NCI-H1105 (cell line): Measurements from ENCODE around the gene UGT3A2.
"Not testable (repeated sequence)": the region's sequence is repeated elsewhere in the genome, so short reads cannot be mapped to it uniquely, and the experiment has no call there.

Experiments
- DNase-seq: peaks from one replicate; lab custom pipeline; 2025; lab: John Stamatoyannopoulos, UW

The UGT3A2 gene

GRCh38 chr5:36054647-36055046 is 12.0 kb downstream of the UGT3A2 start:
- DNase-seq: no peak

DNA sequence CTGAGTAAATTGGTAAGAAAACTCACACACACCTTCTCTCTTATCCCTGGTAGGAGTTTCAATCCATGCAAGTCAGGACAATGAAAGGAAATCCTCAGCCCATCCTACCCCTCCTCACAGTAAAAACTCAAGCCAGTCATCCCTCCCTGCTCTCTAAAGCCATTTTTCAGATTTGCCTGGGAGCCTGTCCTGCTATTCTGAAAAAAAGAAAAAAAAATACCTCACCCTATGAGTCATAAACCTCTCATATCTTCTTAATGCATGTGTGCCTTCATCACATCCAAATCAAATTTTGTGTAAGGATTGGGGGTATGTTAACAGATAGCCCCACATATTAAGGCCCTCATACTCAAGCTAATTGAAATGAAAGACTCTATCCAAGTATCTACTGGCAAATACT is 14.1 kb downstream of the UGT3A2 start:
- DNase-seq: no peak

DNA sequence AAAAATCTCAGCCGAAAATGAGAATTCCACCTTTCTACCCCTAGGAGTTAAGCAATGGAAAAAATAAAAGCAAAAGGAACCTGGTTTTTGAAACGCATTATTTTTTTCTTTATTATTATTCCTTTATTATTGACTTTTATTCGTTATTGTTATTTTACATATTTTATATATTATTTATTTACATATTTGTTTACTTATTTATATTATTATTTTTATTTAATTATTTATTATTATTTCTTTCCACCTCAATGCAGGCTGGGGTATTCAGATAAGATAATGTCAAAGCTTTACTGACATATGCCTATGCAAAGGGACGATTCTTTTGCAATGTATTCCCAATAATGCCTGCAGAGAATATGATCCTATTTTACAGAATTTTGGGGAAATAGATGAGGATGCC is 16.7 kb downstream of the UGT3A2 start:
- no peak for DNase-seq

DNA sequence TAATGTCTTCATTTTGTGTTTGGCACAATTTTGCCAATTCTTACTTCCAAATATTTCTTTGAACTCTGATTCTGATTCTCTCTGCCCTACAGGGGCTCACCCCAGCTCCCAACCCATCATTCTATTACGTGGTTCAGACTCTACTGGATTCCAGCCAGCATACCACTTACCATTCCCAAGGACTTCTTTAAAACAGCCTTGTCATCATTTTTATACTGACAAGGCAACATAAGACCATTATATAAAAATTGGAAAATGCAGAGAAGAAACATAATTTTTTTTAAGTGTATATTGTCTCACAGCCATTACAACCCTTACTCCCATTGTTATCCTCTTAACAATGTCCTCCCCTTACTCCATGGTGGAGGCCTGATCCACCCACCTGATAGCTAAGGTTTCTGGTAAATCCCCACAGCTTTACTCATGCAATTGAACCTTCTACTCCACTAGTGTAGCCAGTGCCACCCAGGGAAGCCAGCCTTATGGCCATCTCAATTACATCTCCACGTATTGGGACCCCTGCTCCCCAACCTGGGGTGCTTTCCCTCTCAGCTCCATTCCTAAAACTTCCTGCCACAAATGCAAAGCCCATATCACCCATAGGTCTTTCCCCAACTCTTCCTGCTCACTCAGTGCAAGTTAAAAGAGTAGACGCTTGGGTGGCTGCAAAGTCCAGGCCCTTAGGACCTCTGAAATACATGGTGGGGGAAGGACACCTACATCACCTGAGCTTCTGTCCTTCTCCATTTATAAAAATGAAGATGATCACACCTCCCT is 19.1 kb downstream of the UGT3A2 start:
- DNase-seq: no peak

DNA sequence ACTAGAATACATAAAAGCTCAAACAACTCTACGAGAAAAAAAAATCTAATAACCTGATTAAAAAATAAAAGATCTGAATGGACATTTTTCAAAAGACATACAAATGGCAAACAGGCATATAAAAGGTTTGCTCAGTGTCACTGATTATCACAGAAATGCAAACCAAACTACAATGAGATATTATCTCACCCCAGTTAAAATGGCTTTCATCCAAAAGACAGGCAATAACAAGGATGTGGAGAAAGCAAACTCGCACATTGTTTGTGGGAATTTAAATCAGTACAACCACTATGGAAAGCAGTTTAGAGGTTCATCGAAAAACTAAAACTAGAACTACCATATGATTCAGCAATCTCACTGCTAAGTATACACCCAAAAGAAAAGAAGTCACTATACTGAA is 20.8 kb downstream of the UGT3A2 start:
- DNase-seq: no peak

DNA sequence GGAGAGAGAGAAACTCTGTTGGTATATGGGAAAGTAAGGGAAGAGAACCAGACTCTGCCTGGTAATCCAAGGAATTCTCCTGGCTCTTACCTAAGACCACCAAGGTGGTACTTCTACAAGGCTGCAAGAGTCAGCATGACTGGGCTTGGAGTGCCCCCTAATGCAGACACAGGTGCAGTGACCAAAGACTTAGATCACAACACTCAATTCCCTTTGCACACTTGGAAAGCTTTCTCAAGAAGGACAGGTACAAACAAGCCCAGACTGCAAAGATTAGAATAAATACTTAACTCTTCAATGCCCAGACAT is 25.2 kb downstream of the UGT3A2 start:
- no peak for DNase-seq

GRCh38 chr5:36040651-36041536 is 25.8 kb downstream of the UGT3A2 start:
- peak; percentile 94 for DNase-seq

- no peak for DNase-seq
Measured at GRCh38 chr5:36035696-36036095, 31.0 kb downstream of the UGT3A2 start.

DNA sequence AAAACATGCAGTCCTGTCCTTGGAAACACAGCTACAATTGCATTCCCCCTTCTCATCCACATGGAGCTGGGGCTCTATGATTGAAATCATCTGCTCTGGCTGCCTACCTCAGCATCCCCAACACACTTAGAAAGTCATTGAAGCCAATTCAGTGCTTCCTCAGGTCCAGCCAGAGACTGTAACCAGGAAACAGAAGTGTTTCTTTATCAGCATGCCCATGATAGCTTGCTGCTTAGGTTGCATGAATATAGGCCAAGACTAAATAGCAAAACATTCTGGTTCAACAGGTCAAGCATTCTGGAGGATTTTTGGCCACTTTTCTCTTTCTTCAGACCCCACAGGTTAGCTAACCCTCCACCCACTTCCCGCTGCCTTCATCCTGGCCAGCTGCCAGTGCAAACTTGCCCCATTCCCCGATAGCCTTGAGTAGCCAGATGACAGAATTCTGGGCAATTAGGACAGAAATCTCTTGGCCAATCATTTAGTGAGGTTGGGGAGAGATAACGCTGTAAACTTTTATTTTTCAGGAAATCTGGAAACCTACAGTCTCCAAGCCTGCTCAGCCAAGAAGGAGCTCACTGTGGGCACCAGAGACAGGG is 32.0 kb downstream of the UGT3A2 start:
- DNase-seq: not testable (repeated sequence)

- no peak for DNase-seq
Measured at GRCh38 chr5:36033486-36033885, 33.2 kb downstream of the UGT3A2 start.

GRCh38 chr5:36033047-36033446 is 33.6 kb downstream of the UGT3A2 start:
- DNase-seq: no peak

GRCh38 chr5:36031223-36031622 is 35.5 kb downstream of the UGT3A2 start:
- DNase-seq: no peak

DNA sequence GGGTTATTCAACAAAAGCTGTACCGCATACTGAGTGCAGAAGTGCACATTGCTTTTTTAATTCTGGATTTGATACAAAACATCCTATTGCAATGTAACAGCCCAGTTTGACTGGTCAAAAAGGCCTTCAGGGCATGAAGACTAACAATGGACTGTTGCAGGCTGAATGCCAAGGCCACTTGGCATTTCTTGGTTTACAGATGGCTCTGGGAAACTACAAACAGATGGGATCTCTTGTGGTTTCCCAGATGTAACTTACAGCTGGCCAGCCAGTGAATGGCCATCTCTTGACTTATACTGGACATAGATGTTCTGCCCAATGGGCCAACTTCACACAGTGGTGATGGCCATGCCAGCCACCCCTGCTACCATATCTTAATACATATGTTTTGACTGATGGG is 36.8 kb downstream of the UGT3A2 start:
- no peak for DNase-seq

DNA sequence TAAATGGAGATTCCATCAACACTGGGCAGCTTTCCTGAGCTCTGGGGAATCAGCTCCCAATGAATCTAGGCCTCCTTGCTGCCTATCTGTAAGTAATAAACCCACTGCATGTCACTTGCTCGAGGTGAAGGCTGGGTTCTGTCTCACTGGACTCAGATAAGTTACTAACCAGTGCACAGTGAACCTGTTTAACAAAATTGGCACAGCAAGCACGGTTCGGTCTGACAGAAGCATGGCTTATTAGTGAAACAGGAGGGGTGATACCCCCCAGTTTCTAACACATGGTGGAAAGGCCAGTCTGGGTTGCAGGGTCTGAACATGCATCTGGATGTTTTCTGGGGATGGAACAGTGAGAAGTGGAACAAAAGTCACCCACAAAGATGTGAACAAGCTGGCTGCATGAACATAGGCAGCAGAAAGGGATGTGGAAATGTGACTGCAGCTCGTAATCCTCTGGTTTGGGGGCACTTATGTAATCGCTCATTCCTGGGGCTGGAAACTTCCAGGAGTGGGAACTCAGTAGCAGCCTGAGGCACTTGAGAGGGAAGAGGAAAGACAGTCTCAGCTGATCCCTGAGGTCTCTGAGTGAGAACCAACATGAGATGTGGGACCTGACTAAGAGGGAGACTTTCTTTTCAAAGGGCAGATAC is 37.7 kb downstream of the UGT3A2 start:
- DNase-seq: no peak

- no peak for DNase-seq
Measured at GRCh38 chr5:36027711-36028110, 39.0 kb downstream of the UGT3A2 start.

- no peak for DNase-seq
Measured at GRCh38 chr5:36026706-36027465, 39.8 kb downstream of the UGT3A2 start.

GRCh38 chr5:36022246-36022645 is 44.4 kb downstream of the UGT3A2 start:
- not testable (repeated sequence) for DNase-seq

DNA sequence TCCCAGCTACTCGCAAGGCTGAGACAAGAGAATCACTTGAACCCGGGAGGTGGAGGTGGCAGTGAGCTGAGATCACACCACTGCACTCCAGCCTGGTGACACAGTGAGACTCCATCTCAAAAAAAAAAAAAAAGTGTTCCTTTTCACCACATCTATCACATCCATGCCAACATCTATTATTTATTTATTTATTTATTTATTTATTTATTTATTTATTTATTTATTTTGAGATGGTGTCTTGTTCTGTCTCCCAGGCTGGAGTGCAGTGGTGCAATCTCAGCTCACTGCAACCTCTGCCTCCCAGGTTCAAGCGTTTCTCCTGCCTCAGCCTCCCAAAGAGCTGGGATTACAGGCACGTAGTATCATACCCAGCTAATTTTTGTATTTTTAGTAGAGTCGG is 47.1 kb downstream of the UGT3A2 start:
- not testable (repeated sequence) for DNase-seq

GRCh38 chr5:36017622-36018021 is 49.1 kb downstream of the UGT3A2 start:
- no peak for DNase-seq

GRCh38 chr5:36017004-36017403 is 49.7 kb downstream of the UGT3A2 start:
- no peak for DNase-seq

DNA sequence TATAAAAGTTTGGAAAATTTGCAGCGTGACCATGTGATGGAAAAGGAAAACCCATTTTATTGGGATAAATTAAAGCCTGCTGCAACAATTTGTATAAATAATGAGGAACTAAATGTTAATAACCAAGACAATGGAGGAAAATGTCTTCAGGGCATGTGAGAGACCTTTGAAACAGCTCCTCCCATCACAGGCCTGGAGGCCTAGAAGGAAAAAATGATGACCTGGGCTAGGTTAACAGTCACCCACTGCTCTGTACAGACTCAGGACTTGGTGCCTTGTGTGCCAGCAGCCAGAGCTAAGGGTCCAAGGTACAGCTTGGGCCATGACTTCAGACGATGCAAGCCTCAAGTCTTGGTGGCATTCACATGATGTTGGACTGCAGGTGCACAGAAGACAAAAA is 53.5 kb downstream of the UGT3A2 start:
- no peak for DNase-seq

DNA sequence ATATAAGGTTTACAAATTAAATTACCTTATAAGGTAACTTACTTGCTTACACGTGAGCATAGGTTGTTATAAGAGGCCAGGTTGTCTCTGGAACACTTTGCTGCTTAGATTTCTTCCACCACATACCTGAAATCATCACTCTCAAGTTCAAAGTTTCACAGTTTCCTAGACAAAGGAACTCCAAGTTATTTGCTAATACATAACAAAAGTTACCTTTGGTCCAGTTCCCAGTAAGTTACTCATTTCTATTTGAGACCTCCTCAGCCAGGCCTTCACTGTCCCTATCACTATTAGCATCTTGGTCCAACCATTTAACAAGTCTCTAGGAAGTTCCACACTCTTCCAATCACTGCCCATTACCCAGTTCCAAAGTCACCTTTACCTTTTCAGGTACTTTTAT is 57.0 kb downstream of the UGT3A2 start:
- no peak for DNase-seq
